GM12878 (cell line): Measurements from ENCODE around the gene SLC25A3. TPM values are rescaled to one million over a fixed set of nuclear protein-coding genes. Genes with fewer than 3 reads are reported as not detected.

ENCODE experiments used
- ATAC-seq: fragments of 200-7000 bp; cut with Tn5 transposase; 3 replicates; pipeline ENCODE4 v1.9.1; 2020; ENCODE audit warnings: mild to moderate bottlenecking, moderate library complexity
- BruUV-seq: library from RNA; stranded (reverse); fragments of 400-500 nt; replicated peaks from 2 replicates; lab custom pipeline; 2021; lab: Mats Ljungman, UMichigan
- CTCF ChIA-PET: fragments of 300-600 bp; sonication (Branson Sonifier 250); formaldehyde crosslinking; extraction: SDS; loops from one replicate; lab custom pipeline; 2021; ENCODE audit warnings: inconsistent platforms; lab: Yijun Ruan, JAX
- POLR2A ChIA-PET: fragments of 350-600 bp; formaldehyde crosslinking; extraction: SDS; loops from one replicate; lab custom pipeline; 2021; ENCODE audit warnings: inconsistent platforms; lab: Charles Lee
- RAD21 ChIA-PET: fragments of 300-600 bp; sonication (Branson Sonifier 250); formaldehyde crosslinking; loops from one replicate; lab custom pipeline; 2023; ENCODE audit warnings: antibody characterized with exemption; ENCODE audit not compliant: unreplicated experiment; lab: Charles Lee
- SMC1A ChIA-PET: fragments of 300-600 bp; sonication (Branson Sonifier 250); formaldehyde crosslinking; loops from one replicate; lab custom pipeline; 2023; ENCODE audit not compliant: unreplicated experiment, uncharacterized antibody; lab: Charles Lee
- DNase-seq: peaks from one replicate; pipeline ENCODE4 v3.0.0-alpha.2; 2011; ENCODE audit warnings: low read depth, low spot score
- FAIRE-seq: peaks from 3 replicates; lab custom pipeline; 2011; peaks lifted over from hg19 to GRCh38; lab: Jason Lieb, UNC
- H2AFZ ChIP-seq: 2 replicates; pipeline ENCODE4 v1.6.0; 2011; ENCODE audit warnings: low read depth, low read length, control low read depth; ENCODE audit not compliant: control insufficient read depth
- H3K27ac ChIP-seq: 2 replicates; pipeline ENCODE4 v1.5.1; 2011; ENCODE audit warnings: control low read depth; ENCODE audit not compliant: control insufficient read depth, insufficient read depth
- H3K27me3 ChIP-seq, 2 experiments: replicated peaks in 1 of 2; 2 replicates each; pipeline versions ENCODE4 v1.6.0 to v1.6.1; 2011; ENCODE audit warnings: low read length in 1 of 2; ENCODE audit not compliant: control insufficient read depth in 2 of 2, insufficient read depth in 2 of 2
- H3K36me3 ChIP-seq, 2 experiments: 2 replicates each; pipeline ENCODE4 v1.5.1; 2011; ENCODE audit warnings: low read length in 1 of 2; ENCODE audit not compliant: control insufficient read depth in 2 of 2, insufficient read depth in 2 of 2
- H3K4me1 ChIP-seq: 2 replicates; pipeline ENCODE4 v1.6.1; 2011; ENCODE audit warnings: mild to moderate bottlenecking, low read length, moderate library complexity, mixed read lengths; ENCODE audit not compliant: control insufficient read depth, insufficient read depth
- H3K4me2 ChIP-seq: 2 replicates; pipeline ENCODE4 v1.6.0; 2011; ENCODE audit warnings: control low read depth; ENCODE audit not compliant: control insufficient read depth, insufficient read depth
- H3K4me3 ChIP-seq: fragments of 200-600 bp; sonication (generic); 2 replicates; pipeline ENCODE4 v1.5.1; 2016
- H3K79me2 ChIP-seq: 2 replicates; pipeline ENCODE4 v1.6.0; 2011; ENCODE audit warnings: low read length; ENCODE audit not compliant: control insufficient read depth, insufficient read depth
- H3K9ac ChIP-seq: 2 replicates; pipeline ENCODE4 v1.8.0; 2011; ENCODE audit warnings: low read length, control low read depth, mixed read lengths; ENCODE audit not compliant: control insufficient read depth, insufficient read depth
- H3K9me3 ChIP-seq: replicated peaks from 3 replicates; pipeline ENCODE4 v1.5.1; 2011; ENCODE audit warnings: mild to moderate bottlenecking, low read length; ENCODE audit not compliant: control insufficient read depth, insufficient read depth
- H4K20me1 ChIP-seq: 2 replicates; pipeline ENCODE4 v1.6.0; 2011; ENCODE audit not compliant: control insufficient read depth, insufficient read depth
- ASH2L ChIP-seq: fragments of 300-600, 200-600 bp; sonication (generic); IDR thresholded peaks from 2 replicates; pipeline ENCODE4 v1.6.1; 2017; ENCODE audit warnings: low read depth, mild to moderate bottlenecking, borderline replicate concordance
- FOS ChIP-seq: IDR thresholded peaks from 3 replicates; pipeline ENCODE4 v1.6.1; 2011; ENCODE audit warnings: borderline replicate concordance; ENCODE audit not compliant: insufficient read length; ENCODE audit errors: extremely low read depth
- IKZF2 ChIP-seq, 2 experiments: fragments of 450-650 bp; IDR thresholded peaks; 2 replicates each; pipeline ENCODE4 v1.6.1; 2017; ENCODE audit warnings: mild to moderate bottlenecking in 2 of 2, moderate library complexity in 2 of 2
- IRF4 ChIP-seq: IDR thresholded peaks from 2 replicates; pipeline ENCODE4 v1.6.1; 2011; ENCODE audit warnings: low read depth, low read length
- KDM1A ChIP-seq: fragments of 200-600 bp; sonication (generic); IDR thresholded peaks from 2 replicates; pipeline ENCODE4 v1.6.1; 2016; ENCODE audit warnings: borderline replicate concordance
- NFYB ChIP-seq: IDR thresholded peaks from 2 replicates; pipeline ENCODE4 v1.6.1; 2011; ENCODE audit warnings: low read depth, mild to moderate bottlenecking, low read length, improper control_type of control experiment, moderate library complexity; ENCODE audit not compliant: insufficient read depth
- NR2C2 ChIP-seq: IDR thresholded peaks from 2 replicates; pipeline ENCODE4 v1.6.1; 2011; ENCODE audit warnings: borderline replicate concordance, low read depth; ENCODE audit not compliant: control insufficient read depth, insufficient read length
- NR2F1 ChIP-seq: fragments of 450-650 bp; conservative IDR thresholded peaks from 2 replicates; pipeline ENCODE4 v1.6.1; 2017; ENCODE audit warnings: mild to moderate bottlenecking
- RB1 ChIP-seq: fragments of 450-650 bp; formaldehyde crosslinking; IDR thresholded peaks from 2 replicates; pipeline ENCODE4 v1.6.1; 2017; ENCODE audit warnings: mild to moderate bottlenecking, borderline replicate concordance
- SMAD5 ChIP-seq: IDR thresholded peaks from 2 replicates; pipeline ENCODE4 v1.6.1; 2016; ENCODE audit warnings: antibody characterized with exemption, low read depth
- WGBS: methylation state at CpG from one replicate; pipeline ENCODE4 v1.1.6; 2016; ENCODE audit warnings: low lambda C conversion rate; ENCODE audit not compliant: insufficient replicate concordance, insufficient coverage; ENCODE audit errors: missing lambda C conversion rate; 5-methylcytosine and 5-hydroxymethylcytosine counted together
- in situ Hi-C: fragments of 300-500 bp; cut with MboI; formaldehyde crosslinking; loops from 9 replicates; pipeline ENCODE4 v1.14.3; 2018; ENCODE audit warnings: mixed read lengths
- intact Hi-C: fragments of 100-400 bp; cut with micrococcal nuclease; formaldehyde crosslinking; loops from one replicate; pipeline ENCODE4 v1.14.2; 2022; ENCODE audit not compliant: unreplicated experiment
- polyA plus RNA-seq, 11 experiments: library from polyadenylated mRNA; depleted of rRNA in 4 of 11; unstranded in 6 of 11; stranded (reverse) in 5 of 11; fragments of >200 nt; fragmentation: Nextera tagmentation in 4 of 11; fragmentation: Illumina TruSeq in 1 of 11; extraction: Ambion mirVana in 4 of 11; extraction: Trizol in 1 of 11; gene quantifications; 1 replicate in 1 of 11; 2 replicates in 10 of 11; pipeline versions ENCODE4 v1.2.1 to v1.2.3, GENCODE V29; 2011 to 2016; ENCODE audit warnings: inconsistent platforms in 2 of 11, missing spikeins in 2 of 11, low read depth in 1 of 11
- total RNA-seq, 4 experiments: library from RNA; depleted of rRNA in 3 of 4; stranded (reverse); fragments of >200 nt in 3 of 4; fragmentation: Illumina TruSeq in 1 of 4; extraction: Trizol in 1 of 4; gene quantifications; 2 replicates each; pipeline versions ENCODE4 v1.2.1 to v1.2.3, GENCODE V29; 2013 to 2021
- TF ChIP-seq, protein P1 (sequence below): fragments of 450-650 bp; IDR thresholded peaks from 2 replicates; pipeline ENCODE4 v1.6.1; 2016; ENCODE audit warnings: mild to moderate bottlenecking

SLC25A3 gene
- total and polyA plus RNA-seq, 10 of the 15 experiments (the other 5 are each of a cell fraction or from before 2014, with no cell fraction given): 314 to 700 (median 589) TPM

DNA sequence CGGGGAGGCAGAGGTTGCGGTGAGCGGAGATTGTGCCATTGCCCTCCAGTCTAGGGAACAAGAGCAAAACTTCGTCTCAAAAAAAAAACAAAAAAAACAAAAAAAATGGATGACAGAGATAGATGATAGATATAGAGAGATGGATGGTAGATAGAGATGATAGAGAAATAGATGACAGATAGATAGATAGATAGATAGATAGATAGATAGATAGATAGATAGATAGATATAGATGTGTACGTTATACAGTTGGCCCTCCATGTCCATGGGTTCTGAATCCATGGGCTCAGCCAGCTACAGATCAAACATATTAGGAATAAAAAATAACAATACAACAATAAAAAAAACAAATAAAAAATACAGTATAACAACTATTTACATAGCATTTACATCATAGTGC lies 12.8 kb upstream of the SLC25A3 start:
- no peak for ATAC-seq
- ChIA-PET SMC1A (no interaction called here), CTCF (interaction anchor here (1.0 to 1.2 kb wide), 3 partner anchors 9 to 74 kb away, joined by 4 read pairs; no protein-coding TSS in a partner anchor), POLR2A (interaction anchor here (1.1 kb wide), 1 partner anchor 13 kb away, joined by 6 read pairs; the partner anchor contains the start of gene SLC25A3), RAD21 (no interaction called here)
- no peak for FAIRE-seq
- H3K9me3 ChIP-seq: no peaks in the 10 kb centered on the region
- no peaks in the 10 kb centered on the region for H3K27me3 ChIP-seq
- H3K4me1 ChIP-seq: no peaks in the 10 kb centered on the region
- no peaks in the 10 kb centered on the region for H3K36me3 ChIP-seq
- intact Hi-C loops (no loop called here), in situ Hi-C loops (no loop called here)
- BruUV-seq: no TSS peak
- no peak overlapping the region for H2AFZ ChIP-seq
- no peak overlapping the region for H3K27ac ChIP-seq
- TF ChIP-seq NFYB: no peak
- TF ChIP-seq KDM1A: no peak
- TF ChIP-seq RB1: no peak
- TF ChIP-seq, protein P1, sequence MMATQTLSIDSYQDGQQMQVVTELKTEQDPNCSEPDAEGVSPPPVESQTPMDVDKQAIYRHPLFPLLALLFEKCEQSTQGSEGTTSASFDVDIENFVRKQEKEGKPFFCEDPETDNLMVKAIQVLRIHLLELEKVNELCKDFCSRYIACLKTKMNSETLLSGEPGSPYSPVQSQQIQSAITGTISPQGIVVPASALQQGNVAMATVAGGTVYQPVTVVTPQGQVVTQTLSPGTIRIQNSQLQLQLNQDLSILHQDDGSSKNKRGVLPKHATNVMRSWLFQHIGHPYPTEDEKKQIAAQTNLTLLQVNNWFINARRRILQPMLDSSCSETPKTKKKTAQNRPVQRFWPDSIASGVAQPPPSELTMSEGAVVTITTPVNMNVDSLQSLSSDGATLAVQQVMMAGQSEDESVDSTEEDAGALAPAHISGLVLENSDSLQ: no peak
- no peak for TF ChIP-seq ASH2L
- no peak for TF ChIP-seq FOS
- no peak for TF ChIP-seq IRF4
- no peak for TF ChIP-seq NR2F1
- no peak for TF ChIP-seq SMAD5
- no peak for TF ChIP-seq IKZF2 (IDR thresholded peaks at IDR 0.05)
- no peak for TF ChIP-seq NR2C2
- no peaks in the 10 kb centered on the region for H4K20me1 ChIP-seq
- H3K9ac ChIP-seq: no peak overlapping the region
- no peak overlapping the region for H3K4me2 ChIP-seq
- no peak overlapping the region for H3K4me3 ChIP-seq
- H3K79me2 ChIP-seq: no peaks in the 10 kb centered on the region
- no peak for DNase-seq
- WGBS: 90% methylated on average over 5 of the region's 5 CpGs
